ENCODE measurements around the gene GTF2H3. TPM values are rescaled to one million over a fixed set of nuclear protein-coding genes. Genes with fewer than 3 reads are reported as not detected.

The GTF2H3 gene
- total and polyA plus RNA-seq, 9 of the 15 experiments (the other 6 are each of a cell fraction or from before 2014, with no cell fraction given), result 22.7 to 99.7 (median 49.6) TPM

DNA sequence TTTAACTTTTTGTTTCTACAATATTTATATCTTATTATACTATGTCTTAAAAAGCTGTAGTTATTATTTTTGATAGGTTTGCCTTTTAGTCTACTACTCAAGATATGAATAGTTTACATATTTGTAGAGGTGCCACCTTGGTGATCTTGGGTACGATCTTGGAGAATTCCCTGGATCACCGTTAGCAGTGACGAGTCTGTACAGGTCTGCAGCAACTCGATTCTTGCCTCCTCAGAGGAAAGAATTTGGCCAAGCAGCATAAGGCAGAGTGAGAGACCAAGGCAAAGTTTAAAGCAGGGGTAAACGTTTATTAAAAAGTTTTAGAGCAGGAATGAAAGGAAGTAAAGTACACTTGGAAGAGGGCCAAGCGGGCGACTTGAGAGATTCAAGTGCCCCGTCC lies 34.1 kb downstream of the GTF2H3 start:
- no peaks in the 10 kb centered on the region for H3K9me1 ChIP-seq (ENCODE audit: control insufficient read depth, insufficient read depth, low read length)
- H2AFZ ChIP-seq (ENCODE audit: low read depth, low read length), result no peak overlapping the region
- ATAC-seq (no peak), DNase-seq (ENCODE audit: extremely low read depth in 1 of 4, low spot score in 3 of 4) (no peak), FAIRE-seq (no peak)
- no peak overlapping the region for H3K27ac ChIP-seq (ENCODE audit: extremely low read depth, low read depth, low read length)
- H3K36me3 ChIP-seq (ENCODE audit: control insufficient read depth, insufficient read depth, low read length), result peaks cover 6% of the 10 kb centered on the region; the same call in 1 of the 3 replicates
- CTCF ChIA-PET (ENCODE audit: low intra/inter-chr PET ratio), result no interaction called here
- no peaks in the 10 kb centered on the region for H4K20me1 ChIP-seq (replicated peaks; ENCODE audit: control insufficient read depth, insufficient read depth, low read length)
- intact Hi-C loops (cut with micrococcal nuclease) (no loop called here), in situ Hi-C loops (cut with MboI) (no loop called here)
- peaks cover 0 to 11% of the 10 kb centered on the region in 2 experiments; a peak in 3 of 5 replicates for H3K4me1 ChIP-seq (replicated peaks in 1 of 2; ENCODE audit: control insufficient read depth in 2 of 2, insufficient read depth in 2 of 2, low read length in 2 of 2)
- H3K9me3 ChIP-seq (replicated peaks; ENCODE audit: control insufficient read depth, insufficient read depth, low read depth, low read length), result no peaks in the 10 kb centered on the region
- POLR2A ChIA-PET, result no interaction called here
- TF ChIP-seq, protein P1, sequence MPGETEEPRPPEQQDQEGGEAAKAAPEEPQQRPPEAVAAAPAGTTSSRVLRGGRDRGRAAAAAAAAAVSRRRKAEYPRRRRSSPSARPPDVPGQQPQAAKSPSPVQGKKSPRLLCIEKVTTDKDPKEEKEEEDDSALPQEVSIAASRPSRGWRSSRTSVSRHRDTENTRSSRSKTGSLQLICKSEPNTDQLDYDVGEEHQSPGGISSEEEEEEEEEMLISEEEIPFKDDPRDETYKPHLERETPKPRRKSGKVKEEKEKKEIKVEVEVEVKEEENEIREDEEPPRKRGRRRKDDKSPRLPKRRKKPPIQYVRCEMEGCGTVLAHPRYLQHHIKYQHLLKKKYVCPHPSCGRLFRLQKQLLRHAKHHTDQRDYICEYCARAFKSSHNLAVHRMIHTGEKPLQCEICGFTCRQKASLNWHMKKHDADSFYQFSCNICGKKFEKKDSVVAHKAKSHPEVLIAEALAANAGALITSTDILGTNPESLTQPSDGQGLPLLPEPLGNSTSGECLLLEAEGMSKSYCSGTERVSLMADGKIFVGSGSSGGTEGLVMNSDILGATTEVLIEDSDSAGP (CRISPR knock-in tag; IDR thresholded peaks at IDR 0.05), result no peak
- TF ChIP-seq, protein P2, sequence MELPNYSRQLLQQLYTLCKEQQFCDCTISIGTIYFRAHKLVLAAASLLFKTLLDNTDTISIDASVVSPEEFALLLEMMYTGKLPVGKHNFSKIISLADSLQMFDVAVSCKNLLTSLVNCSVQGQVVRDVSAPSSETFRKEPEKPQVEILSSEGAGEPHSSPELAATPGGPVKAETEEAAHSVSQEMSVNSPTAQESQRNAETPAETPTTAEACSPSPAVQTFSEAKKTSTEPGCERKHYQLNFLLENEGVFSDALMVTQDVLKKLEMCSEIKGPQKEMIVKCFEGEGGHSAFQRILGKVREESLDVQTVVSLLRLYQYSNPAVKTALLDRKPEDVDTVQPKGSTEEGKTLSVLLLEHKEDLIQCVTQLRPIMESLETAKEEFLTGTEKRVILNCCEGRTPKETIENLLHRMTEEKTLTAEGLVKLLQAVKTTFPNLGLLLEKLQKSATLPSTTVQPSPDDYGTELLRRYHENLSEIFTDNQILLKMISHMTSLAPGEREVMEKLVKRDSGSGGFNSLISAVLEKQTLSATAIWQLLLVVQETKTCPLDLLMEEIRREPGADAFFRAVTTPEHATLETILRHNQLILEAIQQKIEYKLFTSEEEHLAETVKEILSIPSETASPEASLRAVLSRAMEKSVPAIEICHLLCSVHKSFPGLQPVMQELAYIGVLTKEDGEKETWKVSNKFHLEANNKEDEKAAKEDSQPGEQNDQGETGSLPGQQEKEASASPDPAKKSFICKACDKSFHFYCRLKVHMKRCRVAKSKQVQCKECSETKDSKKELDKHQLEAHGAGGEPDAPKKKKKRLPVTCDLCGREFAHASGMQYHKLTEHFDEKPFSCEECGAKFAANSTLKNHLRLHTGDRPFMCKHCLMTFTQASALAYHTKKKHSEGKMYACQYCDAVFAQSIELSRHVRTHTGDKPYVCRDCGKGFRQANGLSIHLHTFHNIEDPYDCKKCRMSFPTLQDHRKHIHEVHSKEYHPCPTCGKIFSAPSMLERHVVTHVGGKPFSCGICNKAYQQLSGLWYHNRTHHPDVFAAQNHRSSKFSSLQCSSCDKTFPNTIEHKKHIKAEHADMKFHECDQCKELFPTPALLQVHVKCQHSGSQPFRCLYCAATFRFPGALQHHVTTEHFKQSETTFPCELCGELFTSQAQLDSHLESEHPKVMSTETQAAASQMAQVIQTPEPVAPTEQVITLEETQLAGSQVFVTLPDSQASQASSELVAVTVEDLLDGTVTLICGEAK (IDR thresholded peaks at IDR 0.05), result no peak
- TF ChIP-seq, protein P2 (CRISPR knock-in tag; IDR thresholded peaks at IDR 0.05), result no peak
- TF ChIP-seq ZNF431 (CRISPR knock-in tag; IDR thresholded peaks at IDR 0.05), result no peak
- no peak for TF ChIP-seq BACH1 (tag; IDR thresholded peaks at IDR 0.05)
- peak; percentile 44 for TF ChIP-seq NFIC (IDR thresholded peaks at IDR 0.05)
- TF ChIP-seq SREBF2 (CRISPR knock-in tag; IDR thresholded peaks at IDR 0.05), result no peak
- BruUV-seq (replicated peaks), result no TSS peak
- H3K4me2 ChIP-seq (ENCODE audit: insufficient read depth, low read length), result no peak overlapping the region
- no peak overlapping the region for H3K9ac ChIP-seq (ENCODE audit: insufficient read depth in 1 of 2, low read depth in 2 of 2, low read length in 2 of 2)
- no peak overlapping the region for H3K4me3 ChIP-seq
- H3K27me3 ChIP-seq (ENCODE audit: control insufficient read depth in 2 of 2, insufficient read depth in 2 of 2, low read length in 2 of 2), result no peaks in the 10 kb centered on the region
- H3K79me2 ChIP-seq (ENCODE audit: control insufficient read depth, insufficient read depth, low read length), result no peaks in the 10 kb centered on the region
- WGBS (ENCODE audit: insufficient coverage, low coverage, missing lambda C conversion rate), result 73% methylated on average over 8 of the region's 8 CpGs

All from K562 (cell line).